NB4 (cell line): ENCODE data around the gene SCMH1.
"Not testable (repeated sequence)": the region's sequence is repeated elsewhere in the genome, so short reads cannot be mapped to it uniquely, and the experiment has no call there.

Experiments used
- DNase-seq: peaks from one replicate; pipeline ENCODE4 v3.0.0; 2010; ENCODE audit warnings: low read depth
- H3K4me3 ChIP-seq: one replicate; pipeline ENCODE4 v1.5.1; 2011; ENCODE audit warnings: mild to moderate bottlenecking, low read depth, low read length, moderate library complexity
- MYC ChIP-seq: IDR thresholded peaks from 2 replicates; pipeline ENCODE4 v1.6.1; 2011; ENCODE audit warnings: low read depth, low read length
- POLR2A ChIP-seq: IDR thresholded peaks from 2 replicates; pipeline ENCODE4 v1.6.1; 2011; ENCODE audit warnings: mild to moderate bottlenecking; ENCODE audit not compliant: insufficient read length; ENCODE audit errors: extremely low read depth
- TF ChIP-seq, protein P1 (sequence below): IDR thresholded peaks from 2 replicates; pipeline ENCODE4 v1.6.1; 2011; ENCODE audit warnings: low read depth, low read length
- TF ChIP-seq, protein P2 (sequence below): IDR thresholded peaks from one replicate; pipeline ENCODE4 v1.5.1; 2012; ENCODE audit warnings: low read depth, low read length

SCMH1 gene

DNA sequence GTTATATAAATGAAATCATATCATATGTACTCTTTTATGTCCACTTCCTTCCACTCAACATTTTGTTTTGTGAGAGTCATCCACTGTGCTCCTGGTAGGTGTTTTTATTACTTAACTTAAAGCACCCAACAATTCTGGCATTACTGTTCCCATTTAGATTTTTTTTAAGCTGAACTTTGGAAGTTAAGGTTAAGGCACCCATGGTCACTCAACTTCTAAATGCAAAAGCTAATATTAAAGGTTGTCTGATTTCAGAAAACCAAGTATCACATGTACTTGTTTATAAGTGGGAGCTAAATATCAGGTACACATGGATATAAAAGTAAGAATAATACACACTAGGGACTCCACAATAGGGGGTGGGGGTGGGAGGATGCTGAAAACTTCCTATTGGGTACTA is 42.7 kb downstream of the SCMH1 start:
- TF ChIP-seq, protein P1, sequence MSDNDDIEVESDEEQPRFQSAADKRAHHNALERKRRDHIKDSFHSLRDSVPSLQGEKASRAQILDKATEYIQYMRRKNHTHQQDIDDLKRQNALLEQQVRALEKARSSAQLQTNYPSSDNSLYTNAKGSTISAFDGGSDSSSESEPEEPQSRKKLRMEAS, result no peak
- TF ChIP-seq, protein P2, sequence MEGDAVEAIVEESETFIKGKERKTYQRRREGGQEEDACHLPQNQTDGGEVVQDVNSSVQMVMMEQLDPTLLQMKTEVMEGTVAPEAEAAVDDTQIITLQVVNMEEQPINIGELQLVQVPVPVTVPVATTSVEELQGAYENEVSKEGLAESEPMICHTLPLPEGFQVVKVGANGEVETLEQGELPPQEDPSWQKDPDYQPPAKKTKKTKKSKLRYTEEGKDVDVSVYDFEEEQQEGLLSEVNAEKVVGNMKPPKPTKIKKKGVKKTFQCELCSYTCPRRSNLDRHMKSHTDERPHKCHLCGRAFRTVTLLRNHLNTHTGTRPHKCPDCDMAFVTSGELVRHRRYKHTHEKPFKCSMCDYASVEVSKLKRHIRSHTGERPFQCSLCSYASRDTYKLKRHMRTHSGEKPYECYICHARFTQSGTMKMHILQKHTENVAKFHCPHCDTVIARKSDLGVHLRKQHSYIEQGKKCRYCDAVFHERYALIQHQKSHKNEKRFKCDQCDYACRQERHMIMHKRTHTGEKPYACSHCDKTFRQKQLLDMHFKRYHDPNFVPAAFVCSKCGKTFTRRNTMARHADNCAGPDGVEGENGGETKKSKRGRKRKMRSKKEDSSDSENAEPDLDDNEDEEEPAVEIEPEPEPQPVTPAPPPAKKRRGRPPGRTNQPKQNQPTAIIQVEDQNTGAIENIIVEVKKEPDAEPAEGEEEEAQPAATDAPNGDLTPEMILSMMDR, result no peak
- TF ChIP-seq MYC (no peak), POLR2A (no peak)

DNA sequence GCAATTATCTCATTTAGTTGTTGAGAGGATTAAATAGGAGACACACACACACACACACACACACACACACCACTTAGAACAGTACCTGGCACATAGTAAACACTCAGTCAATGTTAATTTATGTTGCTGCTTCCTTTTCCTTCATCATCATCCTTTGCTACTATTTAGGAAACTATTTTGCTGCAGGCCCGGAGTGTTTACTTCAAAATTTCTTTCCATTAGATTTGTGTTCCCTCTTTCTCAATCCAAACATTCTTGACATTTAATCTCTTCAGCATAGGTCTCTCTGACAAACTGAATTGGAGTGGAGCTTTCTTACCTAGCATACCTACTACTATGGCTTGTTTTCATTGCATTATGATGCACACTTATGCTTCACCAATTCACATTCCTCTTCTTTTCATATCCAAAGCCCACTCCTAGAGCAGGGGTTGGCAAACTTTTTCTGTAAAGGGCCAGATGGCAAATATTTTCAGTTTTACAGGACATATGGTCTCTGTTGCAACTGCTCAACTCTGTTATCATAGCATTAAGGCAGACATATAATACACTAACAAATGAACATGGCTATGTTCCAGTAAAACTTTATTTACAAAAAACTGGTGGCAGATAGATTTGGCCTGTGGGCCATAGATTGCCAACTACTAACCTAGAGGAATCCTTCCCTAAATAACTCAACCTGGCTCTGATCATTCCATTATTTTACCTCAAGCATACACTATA is 49.5 kb downstream of the SCMH1 start:
- TF ChIP-seq, protein P2, result no peak
- TF ChIP-seq POLR2A, result no peak
- no peak for TF ChIP-seq MYC
- TF ChIP-seq, protein P1, result no peak
- no peak overlapping the region for H3K4me3 ChIP-seq
- DNase-seq, result no peak

More for the DNA sequence above, 42.7 kb downstream of the SCMH1 start:
- no peak overlapping the region for H3K4me3 ChIP-seq
- DNase-seq, result no peak

DNA sequence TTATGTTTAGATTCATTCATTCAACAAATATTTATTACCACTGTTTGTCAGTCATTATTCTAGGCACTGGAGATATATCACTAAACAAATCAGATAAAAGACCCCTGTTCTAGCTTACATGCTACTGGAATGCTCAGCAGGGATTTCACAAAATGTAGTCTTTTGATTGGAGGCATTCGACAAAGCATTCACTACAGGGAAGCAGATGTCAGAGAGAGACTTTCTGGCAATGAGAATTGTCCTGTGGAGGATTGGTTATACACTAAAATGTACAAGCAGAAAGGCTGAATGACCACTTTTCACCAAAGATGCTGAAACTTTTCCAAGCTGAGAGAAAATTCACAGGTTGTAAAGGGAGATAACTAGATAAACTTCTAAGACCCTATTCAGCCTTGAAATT is 57.7 kb downstream of the SCMH1 start:
- no peak overlapping the region for H3K4me3 ChIP-seq
- no peak for TF ChIP-seq POLR2A
- TF ChIP-seq, protein P2, result no peak
- TF ChIP-seq, protein P1, result no peak
- no peak for TF ChIP-seq MYC
- DNase-seq, result no peak

DNA sequence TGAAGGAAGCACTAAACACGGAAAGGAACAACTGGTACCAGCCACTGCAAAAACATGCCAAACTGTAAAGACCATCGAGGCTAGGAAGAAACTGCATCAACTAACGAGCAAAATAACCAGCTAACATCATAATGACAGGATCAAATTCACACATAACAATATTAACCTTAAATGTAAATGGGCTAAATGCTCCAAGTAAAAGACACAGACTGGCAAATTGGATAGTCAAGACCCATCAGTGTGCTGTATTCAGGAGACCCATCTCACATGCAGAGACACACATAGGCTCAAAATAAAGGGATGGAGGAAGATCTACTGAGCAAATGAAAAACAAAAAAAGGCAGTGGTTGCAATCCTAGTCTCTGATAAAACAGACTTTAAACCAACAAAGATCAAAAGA is 63.9 kb downstream of the SCMH1 start:
- not testable (repeated sequence) for H3K4me3 ChIP-seq, DNase-seq

DNA sequence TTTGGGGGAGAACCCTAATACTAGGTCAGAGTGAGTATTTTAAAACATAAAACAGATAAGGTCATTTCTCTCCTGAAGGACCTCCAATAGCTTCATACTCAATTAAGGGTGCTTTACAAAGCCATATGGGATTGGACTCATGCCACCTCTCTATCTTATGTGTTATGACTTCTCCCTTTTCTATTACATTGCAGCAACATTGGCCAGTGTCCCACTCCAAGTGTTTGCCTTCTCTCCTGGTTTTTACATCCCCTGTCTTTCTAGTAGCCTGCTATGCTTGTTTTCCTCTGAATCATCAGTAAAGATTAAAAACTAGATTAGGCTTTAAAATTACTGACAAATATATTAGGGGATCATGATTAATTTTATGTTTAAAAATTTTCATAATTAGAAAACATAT is 66.6 kb downstream of the SCMH1 start:
- no peak overlapping the region for H3K4me3 ChIP-seq
- TF ChIP-seq POLR2A (no peak), MYC (no peak)
- TF ChIP-seq, protein P2, result no peak
- TF ChIP-seq, protein P1, result no peak
- no peak for DNase-seq

DNA sequence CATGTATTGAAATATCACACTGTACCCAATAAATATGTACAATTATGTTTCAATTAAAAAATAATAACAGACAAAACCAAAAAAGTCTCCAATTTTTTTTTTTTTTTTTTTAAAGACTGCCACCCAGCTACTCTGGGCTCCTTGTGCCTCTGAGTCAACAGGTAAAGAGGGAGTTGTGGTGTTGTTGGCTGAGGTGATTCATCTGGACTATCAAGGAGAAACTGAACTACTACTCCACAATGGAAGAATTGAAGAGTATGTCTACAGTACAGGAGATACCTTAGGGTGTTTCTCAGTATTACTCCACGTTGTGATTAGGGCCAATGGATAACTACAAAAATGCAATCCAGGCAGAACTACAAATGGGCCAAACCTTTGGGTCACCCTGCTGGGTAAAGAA is 67.9 kb downstream of the SCMH1 start:
- TF ChIP-seq POLR2A, result no peak
- no peak for TF ChIP-seq MYC
- TF ChIP-seq, protein P1, result no peak
- TF ChIP-seq, protein P2, result no peak
- no peak overlapping the region for H3K4me3 ChIP-seq
- DNase-seq, result no peak
